Heart right ventricle (tissue), 16 donors: ENCODE data around the gene ARHGEF7. TPM values are rescaled to one million over a fixed set of nuclear protein-coding genes. Genes with fewer than 3 reads are reported as not detected.
A peak's percentile ranks its signal among the peaks of the same experiment; 100 is the strongest.

Source experiments
- ATAC-seq, 8 donors: fragments of 200-7000 bp; cut with Tn5 transposase; one replicate each; pipeline ENCODE4 v1.9.1; 2020; ENCODE audit warnings: mild to moderate bottlenecking in 8 of 8, moderate library complexity in 8 of 8, moderate number of reproducible peaks in 1 of 8
- DNase-seq, 2 donors: peaks; one replicate each; pipeline ENCODE4 v3.0.0-alpha.2; 2020
- H3K27ac ChIP-seq, 10 donors: fragments of 200-600 bp; sonication (generic) in 2 of 10; one replicate each; pipeline versions ENCODE4 v1.5.0 to v1.8.0; 2020 to 2022; ENCODE audit warnings: mild to moderate bottlenecking in 3 of 10
- H3K27me3 ChIP-seq, 7 donors: fragments of 200-600 bp; one replicate each; pipeline ENCODE4 v1.8.0; 2021 to 2022; ENCODE audit warnings: mild to moderate bottlenecking in 2 of 7
- H3K36me3 ChIP-seq, 9 donors: fragments of 200-600 bp; sonication (generic) in 1 of 9; one replicate each; pipeline versions ENCODE4 v1.5.0 to v1.8.0; 2020 to 2022; ENCODE audit warnings: mild to moderate bottlenecking in 2 of 9
- H3K4me1 ChIP-seq, 9 donors: fragments of 200-600 bp; sonication (generic) in 1 of 9; one replicate each; pipeline versions ENCODE4 v1.5.0 to v1.8.0; 2020 to 2022; ENCODE audit warnings: mild to moderate bottlenecking in 4 of 9
- H3K4me3 ChIP-seq, 10 donors: fragments of 200-600 bp; sonication (generic) in 2 of 10; one replicate each; pipeline versions ENCODE4 v1.5.0 to v1.8.0; 2020 to 2022; ENCODE audit warnings: mild to moderate bottlenecking in 7 of 10, moderate library complexity in 2 of 10
- H3K9me3 ChIP-seq, 11 donors: fragments of 200-600 bp in 10 of 11; sonication (generic) in 2 of 11; one replicate each; pipeline versions ENCODE4 v1.5.0 to v1.8.0; 2013 to 2022; ENCODE audit warnings: mild to moderate bottlenecking in 2 of 11, control low read depth in 1 of 11, moderate library complexity in 1 of 11
- WGBS, 2 donors: extraction: QIAGEN DNeasy Blood & Tissue Kit; methylation state at CpG; one replicate each; pipeline ENCODE4 v1.1.7; 2013; ENCODE audit warnings: inconsistent platforms in 1 of 2; 5-methylcytosine and 5-hydroxymethylcytosine counted together
- intact Hi-C, 10 donors: fragments of 100-400 bp; cut with DNase I; formaldehyde crosslinking; loops; one replicate each; pipeline versions ENCODE4 v1.11.1 to v1.14.2; 2022
- polyA plus RNA-seq, 2 donors: library from polyadenylated mRNA; stranded (reverse); fragments of 200-250 nt; gene quantifications; one replicate each; pipeline ENCODE4 v1.2.3, GENCODE V29; 2013
- total RNA-seq, 10 donors: library from RNA; stranded (reverse); fragmentation: NEBNext Ultra II Directional in 3 of 10; extraction: Animal tissue kit (Norgen Biotek cat#: 25700) in 3 of 10; gene quantifications; one replicate each; pipeline versions ENCODE4 v1.2.1 to v1.2.4, GENCODE V29; 2021 to 2023
- TF ChIP-seq, protein P1 (sequence below), 9 donors: fragments of 200-600 bp; sonication (generic) in 2 of 9; IDR thresholded peaks; one replicate each; pipeline versions ENCODE4 v1.5.0 to v1.8.0; 2021 to 2022; ENCODE audit warnings: antibody characterized with exemption in 9 of 9, mild to moderate bottlenecking in 5 of 9, moderate library complexity in 1 of 9
- donor health status: Arrhythmogenic right ventricular cardiomyopathy.
- donor health status: ischemic (EF 13 %, LVEDD 7.1; RV severe dilation, severe dysfunction).
- donor health status: healthy with polysubstance abuse.
- donor health status: DM: no; HTN: yes; CAD: no.
- donor health status: DM: no; HTN: no; CAD: no.
- donor health status: ischemic (EF 25% LVEDD 6.9; RV normal size, moderate dysfunction).
- donor health status: ischemic (EF 25% LVEDD 5.7; RV mildly dilated, moderate dysfunction).
- donor health status: healthy.
- donor health status: DM: yes; HTN: yes; CAD: no.
- donor health status: Ischemic cardiomyopathy.
- donor health status: ischemic (EF 35%, LVEDD 5.7; RV mildly dilated, moderate dysfunction).
- donor health status: nonischemic (EF 11% LVEDD 7.7; RV severe dilation, severe dysfunction).
- donor health status: DM: yes; HTN: yes; CAD: no.
- donor health status: PGD.
- donor health status: ischemic (EF 29% LVEDD 5.4; RV normal size, mild dysfunction).
- donor health status: nonischemic (EF 23%, LVEDD 6.1; RV moderate dilation, normal function).

Gene ARHGEF7
- total and polyA plus RNA-seq, 12 donors: 18.4 to 56.6 (median 43.1) TPM

GRCh38 chr13:111177921-111178320, 62.8 kb downstream of the ARHGEF7 start:
- DNase-seq (no peak), ATAC-seq (peak in 7 of 8 donors; percentile 28 to 71 (median 54))
- Histone ChIP-seq H3K27ac (peak overlapping the region; percentile 64 to 95 (median 87)), H3K4me1 (peaks cover 12 to 68% (median 58%) of the 10 kb centered on the region in 9 donors), H3K9me3 (no peaks in the 10 kb centered on the region), H3K4me3 (no peak overlapping the region), H3K27me3 (no peaks in the 10 kb centered on the region), H3K36me3 (peaks cover 0 to 9% (median 0%) of the 10 kb centered on the region in 9 donors)
- TF ChIP-seq, protein P1, sequence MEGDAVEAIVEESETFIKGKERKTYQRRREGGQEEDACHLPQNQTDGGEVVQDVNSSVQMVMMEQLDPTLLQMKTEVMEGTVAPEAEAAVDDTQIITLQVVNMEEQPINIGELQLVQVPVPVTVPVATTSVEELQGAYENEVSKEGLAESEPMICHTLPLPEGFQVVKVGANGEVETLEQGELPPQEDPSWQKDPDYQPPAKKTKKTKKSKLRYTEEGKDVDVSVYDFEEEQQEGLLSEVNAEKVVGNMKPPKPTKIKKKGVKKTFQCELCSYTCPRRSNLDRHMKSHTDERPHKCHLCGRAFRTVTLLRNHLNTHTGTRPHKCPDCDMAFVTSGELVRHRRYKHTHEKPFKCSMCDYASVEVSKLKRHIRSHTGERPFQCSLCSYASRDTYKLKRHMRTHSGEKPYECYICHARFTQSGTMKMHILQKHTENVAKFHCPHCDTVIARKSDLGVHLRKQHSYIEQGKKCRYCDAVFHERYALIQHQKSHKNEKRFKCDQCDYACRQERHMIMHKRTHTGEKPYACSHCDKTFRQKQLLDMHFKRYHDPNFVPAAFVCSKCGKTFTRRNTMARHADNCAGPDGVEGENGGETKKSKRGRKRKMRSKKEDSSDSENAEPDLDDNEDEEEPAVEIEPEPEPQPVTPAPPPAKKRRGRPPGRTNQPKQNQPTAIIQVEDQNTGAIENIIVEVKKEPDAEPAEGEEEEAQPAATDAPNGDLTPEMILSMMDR (IDR thresholded peaks at IDR 0.05): no peak
- 55 to 59% methylated on average over 6 of the region's 6 CpGs for WGBS, 2 donors
- intact Hi-C loops: loop anchor here in 2 of 10 donors (5.0 kb wide), 2 partner anchors 34 to 39 kb away; no protein-coding TSS in a partner anchor

DNA sequence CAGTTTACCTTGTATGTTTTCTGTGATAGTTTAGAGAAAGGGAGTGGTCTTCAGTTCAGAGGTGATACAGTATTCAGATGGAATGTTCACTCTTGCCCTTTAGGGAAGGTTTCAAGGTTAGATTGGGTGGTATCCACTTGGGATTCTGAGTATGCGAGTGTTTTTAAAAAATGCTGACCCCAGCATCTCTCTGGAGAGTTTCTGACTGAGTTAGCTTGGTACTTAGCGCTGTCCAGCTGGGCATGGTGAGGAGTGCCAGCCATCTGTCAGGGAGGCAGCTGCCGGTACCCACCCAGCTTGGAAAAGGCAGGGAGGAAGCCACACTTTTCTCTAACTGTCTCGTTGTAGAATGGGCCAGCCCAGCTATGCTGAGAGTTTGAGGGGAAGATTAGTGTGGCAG, 63.3 kb downstream of the ARHGEF7 start:
- intact Hi-C loops: loop anchor here in 2 of 10 donors (5.0 kb wide), 2 partner anchors 34 to 39 kb away; no protein-coding TSS in a partner anchor
- Histone ChIP-seq H3K9me3 (no peaks in the 10 kb centered on the region), H3K27ac (peak overlapping the region in 9 of 10 donors; percentile 64 to 95 (median 86)), H3K4me3 (no peak overlapping the region), H3K27me3 (no peaks in the 10 kb centered on the region), H3K36me3 (peaks cover 0 to 6% (median 0%) of the 10 kb centered on the region in 9 donors), H3K4me1 (peaks cover 12 to 67% (median 58%) of the 10 kb centered on the region in 9 donors)
- peak in 4 of 8 donors; percentile 24 to 34 (median 28) for ATAC-seq
- TF ChIP-seq, protein P1 (IDR thresholded peaks at IDR 0.05): no peak
- 60 to 63% methylated on average over 4 of the region's 4 CpGs for WGBS, 2 donors
- DNase-seq: no peak

DNA sequence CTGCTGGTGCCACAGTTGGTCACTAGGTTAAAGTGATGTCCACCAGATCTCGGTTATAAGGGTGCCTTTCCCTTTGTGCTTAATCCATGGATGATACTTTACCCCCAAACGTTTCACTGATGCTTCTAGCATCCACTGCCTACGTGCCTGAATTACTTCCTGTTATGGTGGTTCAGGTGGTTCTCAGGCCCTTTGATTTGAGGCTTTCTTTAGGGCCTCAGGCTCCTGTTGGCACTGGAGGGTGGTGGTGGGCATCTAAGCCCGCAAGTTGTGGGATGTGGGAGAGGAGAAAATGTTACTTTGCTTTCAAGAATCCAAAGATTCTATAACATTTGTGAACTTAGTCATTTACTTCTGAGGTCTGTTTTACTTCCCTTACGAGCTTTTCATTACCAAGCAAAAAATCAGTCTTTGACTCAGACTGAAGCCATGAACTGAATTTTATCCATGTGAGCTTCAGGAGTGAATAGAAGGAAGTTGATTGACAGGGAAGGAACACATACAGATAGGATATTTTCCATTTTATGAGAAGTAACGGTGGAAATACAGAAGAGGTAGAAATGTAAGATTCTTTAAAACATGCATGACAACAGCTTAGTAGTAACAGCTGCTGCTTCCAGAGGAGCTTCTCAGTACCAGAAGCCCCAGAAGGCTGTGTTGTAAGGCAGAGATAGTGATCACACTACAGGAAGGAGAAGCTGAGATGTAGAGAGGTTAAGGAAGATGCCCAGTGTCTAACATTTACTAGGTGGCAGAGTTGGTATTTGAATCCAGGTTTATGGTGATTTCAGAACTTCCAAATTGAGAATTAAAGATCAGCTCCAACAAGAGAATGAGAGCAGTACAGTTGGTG, 65.0 kb downstream of the ARHGEF7 start:
- Histone ChIP-seq H3K36me3 (peaks cover 0 to 4% (median 0%) of the 10 kb centered on the region in 9 donors), H3K27me3 (no peaks in the 10 kb centered on the region), H3K27ac (peak overlapping the region in 4 of 10 donors; percentile 29 to 64 (median 44)), H3K9me3 (no peaks in the 10 kb centered on the region), H3K4me1 (peaks cover 19 to 70% (median 61%) of the 10 kb centered on the region in 9 donors), H3K4me3 (no peak overlapping the region)
- 84 to 85% methylated on average over 6 of the region's 6 CpGs for WGBS, 2 donors
- ATAC-seq (no peak), DNase-seq (no peak)
- intact Hi-C loops: loop anchor here in 2 of 10 donors (5.0 kb wide), 2 partner anchors 32 to 37 kb away; no protein-coding TSS in a partner anchor
- TF ChIP-seq, protein P1 (IDR thresholded peaks at IDR 0.05): no peak

GRCh38 chr13:111181977-111182376, 66.9 kb downstream of the ARHGEF7 start:
- H3K9me3 ChIP-seq: no peaks in the 10 kb centered on the region
- intact Hi-C loops: no loop called here
- WGBS, 2 donors: 97% methylated on average over 14 of the region's 14 CpGs
- TF ChIP-seq, protein P1 (IDR thresholded peaks at IDR 0.05): no peak
- H3K27me3 ChIP-seq: no peaks in the 10 kb centered on the region
- no peak overlapping the region for H3K4me3 ChIP-seq
- H3K4me1 ChIP-seq: peaks cover 16 to 69% (median 59%) of the 10 kb centered on the region in 9 donors
- H3K36me3 ChIP-seq: peaks cover 0 to 4% (median 0%) of the 10 kb centered on the region in 9 donors
- DNase-seq: no peak
- H3K27ac ChIP-seq: no peak overlapping the region
- no peak for ATAC-seq
